GM18909 (cell line): Measurements from ENCODE around the gene YES1.

Experiments used
- ATAC-seq: cut with Tn5 transposase; IDR thresholded peaks from one replicate; pipeline ENCODE4 v1.9.1; 2021; ENCODE audit warnings: mild to moderate bottlenecking; ENCODE audit not compliant: unreplicated experiment, poor library complexity

The YES1 gene

GRCh38 chr18:811892-812375 lies at the start of gene YES1:
Gene YES1, minus strand, starts transcription at chr18:812242. Its CDS starts 55,415 bp downstream, at chr18:756827.
- ATAC-seq, result peak; percentile 58

- no peak for ATAC-seq
Observed at GRCh38 chr18:857986-858385, 45.9 kb upstream of the YES1 start.

GRCh38 chr18:853471-853870 lies 41.4 kb upstream of the YES1 start:
- ATAC-seq, result no peak

- ATAC-seq, result no peak
Observed at GRCh38 chr18:850960-851359, 38.9 kb upstream of the YES1 start.

GRCh38 chr18:849021-849420 lies 37.0 kb upstream of the YES1 start:
- no peak for ATAC-seq

GRCh38 chr18:848062-848861 lies 36.2 kb upstream of the YES1 start:
- no peak for ATAC-seq

GRCh38 chr18:845152-845819 lies 33.2 kb upstream of the YES1 start:
- no peak for ATAC-seq

GRCh38 chr18:841647-842370 lies 29.8 kb upstream of the YES1 start:
- no peak for ATAC-seq

GRCh38 chr18:840516-840915 lies 28.5 kb upstream of the YES1 start:
- ATAC-seq, result no peak

- no peak for ATAC-seq
Observed at GRCh38 chr18:840023-840408, 28.0 kb upstream of the YES1 start.

GRCh38 chr18:839224-840022 lies 27.4 kb upstream of the YES1 start:
- peak; percentile 99 for ATAC-seq

GRCh38 chr18:837922-838321 lies 25.9 kb upstream of the YES1 start:
- no peak for ATAC-seq

GRCh38 chr18:834082-834720 lies 22.2 kb upstream of the YES1 start:
- ATAC-seq, result no peak

- ATAC-seq, result no peak
Observed at GRCh38 chr18:833197-833596, 21.2 kb upstream of the YES1 start.

- no peak for ATAC-seq
Observed at GRCh38 chr18:832085-832681, 20.1 kb upstream of the YES1 start.

- peak; percentile 81 for ATAC-seq
Observed at GRCh38 chr18:830315-830901, 18.4 kb upstream of the YES1 start.

GRCh38 chr18:829432-829831 lies 17.4 kb upstream of the YES1 start:
- ATAC-seq, result no peak

- no peak for ATAC-seq
Observed at GRCh38 chr18:827093-827677, 15.1 kb upstream of the YES1 start.
